Smooth muscle cell of the brain vasculature (primary cell): ENCODE measurements around the gene IGLL1.

Experiments
- DNase-seq: peaks from one replicate; pipeline ENCODE4 v3.0.0-alpha.2; 2012; ENCODE audit warnings: low read depth, low spot score

The IGLL1 gene

GRCh38 chr22:23529166-23530103 lies 50.7 kb downstream of the IGLL1 start:
- DNase-seq: no peak

- DNase-seq: no peak
Measured at GRCh38 chr22:23527971-23528740, 51.9 kb downstream of the IGLL1 start.

DNA sequence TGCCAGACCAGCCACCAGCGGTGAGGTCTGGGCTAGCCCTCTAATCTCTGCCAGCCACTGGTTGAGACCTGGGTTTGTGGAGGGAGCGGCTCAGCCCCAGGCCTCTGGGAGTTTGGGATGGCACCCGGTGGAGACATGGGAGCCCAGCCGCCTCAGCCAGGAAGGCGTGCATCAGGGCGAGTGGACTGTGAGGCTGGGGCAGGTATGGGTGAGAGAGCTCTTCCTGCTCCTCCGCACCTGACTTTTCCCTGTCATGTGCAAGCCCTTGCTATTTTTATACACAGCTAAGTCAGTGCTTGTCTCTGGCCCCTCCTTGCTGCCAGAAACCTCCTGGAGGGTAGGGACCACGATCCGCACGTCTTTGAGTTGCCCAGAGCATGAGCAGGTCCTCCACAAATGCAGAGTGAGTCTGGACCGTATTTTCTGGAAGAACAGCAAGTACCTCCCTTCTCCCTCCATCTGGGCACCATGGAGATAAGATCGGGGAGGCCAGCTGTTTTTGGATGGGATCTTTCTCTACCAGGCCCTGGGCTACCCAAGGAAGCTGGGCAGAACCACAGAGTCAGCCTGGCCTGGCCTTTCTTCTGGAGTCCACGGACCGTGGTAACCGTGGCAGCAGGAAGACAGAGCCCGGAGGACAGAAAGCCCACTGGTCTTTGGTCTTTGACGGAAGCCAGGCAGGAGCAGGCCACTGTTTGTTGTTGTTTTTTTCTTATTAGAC lies 53.3 kb downstream of the IGLL1 start:
- DNase-seq: no peak

GRCh38 chr22:23525510-23525909 lies 54.6 kb downstream of the IGLL1 start:
- no peak for DNase-seq

DNA sequence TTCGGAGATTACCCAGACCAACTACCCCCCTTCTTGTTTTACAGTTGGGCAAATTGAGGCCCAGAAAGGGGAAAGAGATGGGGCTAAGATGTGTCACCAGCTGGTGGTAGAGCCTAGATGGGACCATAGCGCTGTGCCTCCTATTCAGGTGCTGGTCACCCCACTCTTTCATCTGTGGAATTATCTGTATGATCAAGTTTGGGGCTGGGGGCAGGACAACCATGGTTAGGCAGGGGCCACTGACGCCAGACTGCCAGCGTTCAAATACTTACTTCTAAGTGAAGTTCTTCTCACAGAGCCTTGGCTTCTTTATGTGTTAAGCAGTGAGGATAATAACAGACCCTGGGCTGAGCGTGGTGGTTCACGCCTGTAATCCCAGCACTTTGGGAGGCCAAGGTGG lies 55.9 kb downstream of the IGLL1 start:
- DNase-seq: no peak

- DNase-seq: no peak
Measured at GRCh38 chr22:23523713-23524112, 56.4 kb downstream of the IGLL1 start.
